Frontal cortex (tissue), 4 donors: ENCODE measurements around the gene MOV10L1. TPM values are rescaled to one million over a fixed set of nuclear protein-coding genes. Genes with fewer than 3 reads are reported as not detected.
"Not testable (repeated sequence)": the region's sequence is repeated elsewhere in the genome, so short reads cannot be mapped to it uniquely, and the experiment has no call there.

Experiments
- DNase-seq, 2 donors: peaks; one replicate each; pipeline ENCODE4 v3.0.0; 2012; ENCODE audit warnings: low spot score in 2 of 2
- FAIRE-seq: peaks from 2 replicates; lab custom pipeline; 2012; peaks lifted over from hg19 to GRCh38; lab: Jason Lieb, UNC
- total RNA-seq: library from RNA; depleted of rRNA; stranded (reverse); fragments of >200 nt; gene quantifications from one replicate; pipeline ENCODE4 v1.2.3, GENCODE V29; 2014
- donor health status: control.
- donor health status: control.
- donor health status: control.

Gene MOV10L1
- total RNA-seq, 1 donor from 2014 or later, result 3.3 TPM

GRCh38 chr22:50194037-50194805, 104.4 kb downstream of the MOV10L1 start:
- no peak for FAIRE-seq
- no peak for DNase-seq

- FAIRE-seq (no peak), DNase-seq (no peak)
Observed at GRCh38 chr22:50196256-50196655, 106.5 kb downstream of the MOV10L1 start.

- DNase-seq, result no peak
- no peak for FAIRE-seq
Observed at GRCh38 chr22:50197000-50197800, 107.4 kb downstream of the MOV10L1 start.

- FAIRE-seq (no peak), DNase-seq (no peak)
Observed at GRCh38 chr22:50197856-50198623, 108.2 kb downstream of the MOV10L1 start.

GRCh38 chr22:50198624-50199017, 108.8 kb downstream of the MOV10L1 start:
- FAIRE-seq (no peak), DNase-seq (no peak)

GRCh38 chr22:50199251-50199721, 109.5 kb downstream of the MOV10L1 start:
- FAIRE-seq, result no peak
- no peak for DNase-seq

- FAIRE-seq (no peak), DNase-seq (no peak)
Observed at GRCh38 chr22:50199829-50200460, 110.1 kb downstream of the MOV10L1 start.

- FAIRE-seq, result no peak
Observed at GRCh38 chr22:50200461-50201190, 110.8 kb downstream of the MOV10L1 start, which contains the start of gene SELENOO. Gene SELENOO, plus strand, starts transcription at chr22:50201011. Its CDS starts 26 bp downstream, at chr22:50201037.

GRCh38 chr22:50201191-50202129, 111.7 kb downstream of the MOV10L1 start:
- FAIRE-seq (no peak), DNase-seq (peak; percentile 65 to 77)

More at GRCh38 chr22:50200461-50201190, 110.8 kb downstream of the MOV10L1 start, which contains the start of gene SELENOO:
- DNase-seq, result peak; percentile 100

GRCh38 chr22:50202130-50202666, 112.4 kb downstream of the MOV10L1 start:
- FAIRE-seq, result no peak
- no peak for DNase-seq

- DNase-seq, result no peak
- FAIRE-seq, result no peak
Observed at GRCh38 chr22:50203288-50203687, 113.5 kb downstream of the MOV10L1 start.

- no peak for FAIRE-seq
- no peak for DNase-seq
Observed at GRCh38 chr22:50204571-50204970, 114.8 kb downstream of the MOV10L1 start.

- not testable (repeated sequence) for FAIRE-seq, DNase-seq
Observed at GRCh38 chr22:50204998-50205397, 115.2 kb downstream of the MOV10L1 start.

GRCh38 chr22:50205781-50206569, 116.2 kb downstream of the MOV10L1 start:
- DNase-seq, result no peak
- FAIRE-seq, result no peak

- no peak for DNase-seq
- FAIRE-seq, result no peak
Observed at GRCh38 chr22:50206599-50206998, 116.8 kb downstream of the MOV10L1 start.

- no peak for FAIRE-seq
Observed at GRCh38 chr22:50207383-50208140, 117.8 kb downstream of the MOV10L1 start.

More at GRCh38 chr22:50207383-50208140, 117.8 kb downstream of the MOV10L1 start:
- DNase-seq, result peak in 1 of 2 donors; percentile 22
